Panc1 (cell line): ENCODE data around the gene NCS1. TPM values are rescaled to one million over a fixed set of nuclear protein-coding genes. Genes with fewer than 3 reads are reported as not detected.

Source experiments
- ATAC-seq: fragments of 200-7000 bp; cut with Tn5 transposase; 2 replicates; pipeline ENCODE4 v1.9.1; 2020; ENCODE audit warnings: mild to moderate bottlenecking, moderate library complexity
- BruUV-seq: library from RNA; stranded (reverse); fragments of 400-500 nt; replicated peaks from 2 replicates; lab custom pipeline; 2021; lab: Mats Ljungman, UMichigan
- CTCF ChIA-PET: fragments of 300-600 bp; sonication (Branson Sonifier 250); formaldehyde crosslinking; loops from one replicate; lab custom pipeline; 2022; ENCODE audit warnings: antibody characterized with exemption; lab: Charles Lee
- POLR2A ChIA-PET: fragments of 300-600 bp; sonication (Branson Sonifier 250); formaldehyde crosslinking; loops from one replicate; lab custom pipeline; 2022; ENCODE audit warnings: antibody characterized with exemption; lab: Charles Lee
- DNase-seq: peaks from one replicate; pipeline ENCODE4 v3.0.0-alpha.2; 2010; ENCODE audit warnings: low read depth, low spot score
- H3K27ac ChIP-seq: 2 replicates; pipeline ENCODE4 v1.5.1; 2011; ENCODE audit warnings: mild to moderate bottlenecking, low read length, inconsistent platforms
- H3K27me3 ChIP-seq: fragments of 200-500 bp; sonication (Bioruptor generic); 2 replicates; pipeline ENCODE4 v1.6.0; 2014; ENCODE audit warnings: low read length, inconsistent platforms; ENCODE audit not compliant: control insufficient read depth, insufficient read depth
- H3K36me3 ChIP-seq: fragments of 200-500 bp; sonication (Bioruptor generic); 2 replicates; pipeline ENCODE4 v1.5.1; 2014; ENCODE audit warnings: inconsistent platforms, mild to moderate bottlenecking, low read length, moderate library complexity; ENCODE audit not compliant: control insufficient read depth, insufficient read depth
- H3K4me1 ChIP-seq: 2 replicates; pipeline ENCODE4 v1.5.1; 2011; ENCODE audit warnings: inconsistent platforms, mild to moderate bottlenecking, low read length, moderate library complexity; ENCODE audit not compliant: control insufficient read depth, insufficient read depth
- H3K4me3 ChIP-seq, 2 experiments: 2 replicates each; pipeline ENCODE4 v1.5.1; 2011 to 2012; ENCODE audit warnings: low read depth in 2 of 2, low read length in 2 of 2, mild to moderate bottlenecking in 2 of 2, inconsistent platforms in 1 of 2, moderate library complexity in 1 of 2
- H3K9me3 ChIP-seq: fragments of 200-500 bp; sonication (Bioruptor generic); 2 replicates; pipeline ENCODE4 v1.5.1; 2014; ENCODE audit warnings: low read depth, mild to moderate bottlenecking, inconsistent platforms, low read length, moderate library complexity; ENCODE audit not compliant: control insufficient read depth, insufficient read depth
- POLR2AphosphoS5 ChIP-seq: IDR thresholded peaks from 2 replicates; pipeline ENCODE4 v1.6.1; 2012; ENCODE audit warnings: mild to moderate bottlenecking, low read depth, low read length, moderate library complexity
- SIN3A ChIP-seq: IDR thresholded peaks from 2 replicates; pipeline ENCODE4 v1.6.1; 2012; ENCODE audit warnings: low read depth, mild to moderate bottlenecking, low read length, moderate library complexity, borderline replicate concordance; ENCODE audit not compliant: insufficient read depth
- TCF7L2 ChIP-seq: IDR thresholded peaks from 2 replicates; pipeline ENCODE4 v1.6.1; 2011; ENCODE audit warnings: mild to moderate bottlenecking, low read depth, low read length, inconsistent platforms
- in situ Hi-C: cut with HindIII; loops from 2 replicates; pipeline ENCODE4 v1.10.0; 2016; ENCODE audit warnings: low sequenced_read_pairs, low pct_unique_long_range_greater_than_20kb
- intact Hi-C: fragments of 100-400 bp; cut with micrococcal nuclease; formaldehyde crosslinking; loops from one replicate; pipeline ENCODE4 v1.10.0; 2022; ENCODE audit not compliant: unreplicated experiment
- total RNA-seq: library from RNA; stranded (reverse); gene quantifications from one replicate; pipeline ENCODE4 v1.2.1, GENCODE V29; 2021; ENCODE audit not compliant: unreplicated experiment
- TF ChIP-seq, protein P1 (sequence below), 2 experiments: IDR thresholded peaks; 2 replicates each; pipeline ENCODE4 v1.6.1; 2011 to 2012; ENCODE audit warnings: low read depth in 2 of 2, control low read depth in 1 of 2, low read length in 1 of 2, mild to moderate bottlenecking in 1 of 2, moderate library complexity in 1 of 2; ENCODE audit not compliant: insufficient read depth in 1 of 2
- TF ChIP-seq, protein P2 (sequence below): fragments of 450-650 bp; IDR thresholded peaks from 2 replicates; pipeline ENCODE4 v1.5.1; 2017; ENCODE audit warnings: mild to moderate bottlenecking

The NCS1 gene
- total RNA-seq, 1 experiment from 2014 or later: 31.6 TPM

DNA sequence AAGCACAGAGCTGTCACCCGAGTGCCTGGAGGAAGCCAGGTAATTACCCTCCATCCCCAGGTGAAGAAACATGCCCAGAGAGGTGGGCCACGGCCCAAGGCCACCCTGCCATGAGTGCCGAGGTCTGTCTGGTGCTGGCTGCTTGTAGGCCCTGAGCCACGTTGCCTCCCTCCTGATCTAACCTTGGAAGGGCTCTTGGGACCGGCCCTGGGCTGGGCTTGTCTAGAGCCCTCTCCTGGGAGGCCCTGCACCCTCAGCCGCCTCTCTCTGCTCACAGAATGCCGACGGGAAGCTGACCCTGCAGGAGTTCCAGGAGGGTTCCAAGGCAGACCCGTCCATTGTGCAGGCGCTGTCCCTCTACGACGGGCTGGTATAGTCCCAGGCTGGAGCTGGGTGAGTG, 53.9 kb downstream of the NCS1 start:
- no peak overlapping the region for H3K4me3 ChIP-seq
- ChIA-PET POLR2A (no interaction called here), CTCF (interaction anchor here (0.7 kb wide), 1 partner anchor 63 kb away, joined by 6 read pairs; no protein-coding TSS in a partner anchor)
- H3K36me3 ChIP-seq: no peaks in the 10 kb centered on the region; the same call in 1 of the 2 replicates
- no peaks in the 10 kb centered on the region for H3K9me3 ChIP-seq
- no peaks in the 10 kb centered on the region for H3K4me1 ChIP-seq
- intact Hi-C loops: no loop called here
- ATAC-seq (no peak), DNase-seq (no peak)
- no peak for TF ChIP-seq TCF7L2
- TF ChIP-seq, protein P1, sequence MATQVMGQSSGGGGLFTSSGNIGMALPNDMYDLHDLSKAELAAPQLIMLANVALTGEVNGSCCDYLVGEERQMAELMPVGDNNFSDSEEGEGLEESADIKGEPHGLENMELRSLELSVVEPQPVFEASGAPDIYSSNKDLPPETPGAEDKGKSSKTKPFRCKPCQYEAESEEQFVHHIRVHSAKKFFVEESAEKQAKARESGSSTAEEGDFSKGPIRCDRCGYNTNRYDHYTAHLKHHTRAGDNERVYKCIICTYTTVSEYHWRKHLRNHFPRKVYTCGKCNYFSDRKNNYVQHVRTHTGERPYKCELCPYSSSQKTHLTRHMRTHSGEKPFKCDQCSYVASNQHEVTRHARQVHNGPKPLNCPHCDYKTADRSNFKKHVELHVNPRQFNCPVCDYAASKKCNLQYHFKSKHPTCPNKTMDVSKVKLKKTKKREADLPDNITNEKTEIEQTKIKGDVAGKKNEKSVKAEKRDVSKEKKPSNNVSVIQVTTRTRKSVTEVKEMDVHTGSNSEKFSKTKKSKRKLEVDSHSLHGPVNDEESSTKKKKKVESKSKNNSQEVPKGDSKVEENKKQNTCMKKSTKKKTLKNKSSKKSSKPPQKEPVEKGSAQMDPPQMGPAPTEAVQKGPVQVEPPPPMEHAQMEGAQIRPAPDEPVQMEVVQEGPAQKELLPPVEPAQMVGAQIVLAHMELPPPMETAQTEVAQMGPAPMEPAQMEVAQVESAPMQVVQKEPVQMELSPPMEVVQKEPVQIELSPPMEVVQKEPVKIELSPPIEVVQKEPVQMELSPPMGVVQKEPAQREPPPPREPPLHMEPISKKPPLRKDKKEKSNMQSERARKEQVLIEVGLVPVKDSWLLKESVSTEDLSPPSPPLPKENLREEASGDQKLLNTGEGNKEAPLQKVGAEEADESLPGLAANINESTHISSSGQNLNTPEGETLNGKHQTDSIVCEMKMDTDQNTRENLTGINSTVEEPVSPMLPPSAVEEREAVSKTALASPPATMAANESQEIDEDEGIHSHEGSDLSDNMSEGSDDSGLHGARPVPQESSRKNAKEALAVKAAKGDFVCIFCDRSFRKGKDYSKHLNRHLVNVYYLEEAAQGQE (IDR thresholded peaks at IDR 0.05; ENCODE audit: insufficient read depth in 1 of 2, low read depth in 2 of 2, low read length in 1 of 2): no peak
- TF ChIP-seq SIN3A: no peak
- no peak for TF ChIP-seq POLR2AphosphoS5
- TF ChIP-seq, protein P2, sequence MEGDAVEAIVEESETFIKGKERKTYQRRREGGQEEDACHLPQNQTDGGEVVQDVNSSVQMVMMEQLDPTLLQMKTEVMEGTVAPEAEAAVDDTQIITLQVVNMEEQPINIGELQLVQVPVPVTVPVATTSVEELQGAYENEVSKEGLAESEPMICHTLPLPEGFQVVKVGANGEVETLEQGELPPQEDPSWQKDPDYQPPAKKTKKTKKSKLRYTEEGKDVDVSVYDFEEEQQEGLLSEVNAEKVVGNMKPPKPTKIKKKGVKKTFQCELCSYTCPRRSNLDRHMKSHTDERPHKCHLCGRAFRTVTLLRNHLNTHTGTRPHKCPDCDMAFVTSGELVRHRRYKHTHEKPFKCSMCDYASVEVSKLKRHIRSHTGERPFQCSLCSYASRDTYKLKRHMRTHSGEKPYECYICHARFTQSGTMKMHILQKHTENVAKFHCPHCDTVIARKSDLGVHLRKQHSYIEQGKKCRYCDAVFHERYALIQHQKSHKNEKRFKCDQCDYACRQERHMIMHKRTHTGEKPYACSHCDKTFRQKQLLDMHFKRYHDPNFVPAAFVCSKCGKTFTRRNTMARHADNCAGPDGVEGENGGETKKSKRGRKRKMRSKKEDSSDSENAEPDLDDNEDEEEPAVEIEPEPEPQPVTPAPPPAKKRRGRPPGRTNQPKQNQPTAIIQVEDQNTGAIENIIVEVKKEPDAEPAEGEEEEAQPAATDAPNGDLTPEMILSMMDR: no peak
- in situ Hi-C loops: no loop called here
- H3K27ac ChIP-seq: no peak overlapping the region
- BruUV-seq: no TSS peak
- H3K27me3 ChIP-seq: no peaks in the 10 kb centered on the region

DNA sequence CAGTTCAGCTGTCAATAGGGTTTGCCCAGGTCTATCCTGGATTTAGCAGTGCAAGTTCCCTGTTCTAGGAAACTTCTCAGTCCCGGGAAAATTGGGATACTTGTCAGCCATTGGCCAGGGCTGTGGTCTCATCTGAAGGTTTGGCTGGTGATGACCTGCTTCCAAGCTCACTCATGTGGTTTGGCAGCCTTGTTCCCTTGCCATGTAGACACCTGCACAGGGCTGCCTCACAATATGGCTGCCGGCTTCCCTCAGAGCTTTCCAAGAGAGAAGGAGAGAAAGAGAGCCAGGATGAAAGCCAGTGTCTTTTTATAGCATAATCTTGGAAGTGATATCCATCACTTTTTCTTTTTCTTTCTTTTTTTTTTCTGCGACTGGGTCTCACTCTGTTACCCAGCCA, 55.6 kb downstream of the NCS1 start:
- H3K36me3 ChIP-seq: no peaks in the 10 kb centered on the region; the same call in 1 of the 2 replicates
- H3K9me3 ChIP-seq: no peaks in the 10 kb centered on the region
- H3K4me1 ChIP-seq: no peaks in the 10 kb centered on the region
- H3K4me3 ChIP-seq: no peak overlapping the region
- ChIA-PET CTCF (no interaction called here), POLR2A (interaction anchor here (0.5 kb wide), 1 partner anchor 129 kb away, joined by 3 read pairs; no protein-coding TSS in a partner anchor)
- H3K27ac ChIP-seq: no peak overlapping the region
- no peaks in the 10 kb centered on the region for H3K27me3 ChIP-seq
- TF ChIP-seq, protein P1 (IDR thresholded peaks at IDR 0.05; ENCODE audit: insufficient read depth in 1 of 2, low read depth in 2 of 2, low read length in 1 of 2): no peak
- TF ChIP-seq SIN3A (no peak), TCF7L2 (no peak), POLR2AphosphoS5 (no peak)
- TF ChIP-seq, protein P2: no peak
- in situ Hi-C loops (no loop called here), intact Hi-C loops (no loop called here)
- DNase-seq (no peak), ATAC-seq (no peak)
- no TSS peak for BruUV-seq
